Skin epidermis (tissue), 12 donors: ENCODE results near the gene PGAP1.
A peak's percentile ranks its signal among the peaks of the same experiment; 100 is the strongest.

Experiments used
- H3K27ac ChIP-seq, 21 experiments: fragments of 200-600 bp; sonication (generic) in 11 of 21; one replicate each; pipeline ENCODE4 v1.5.0; 2020; ENCODE audit warnings: mild to moderate bottlenecking in 3 of 21, inconsistent platforms in 2 of 21, moderate library complexity in 2 of 21
- H3K4me3 ChIP-seq, 7 experiments: fragments of 200-600 bp; sonication (generic) in 2 of 7; one replicate each; pipeline ENCODE4 v1.5.0; 2020; ENCODE audit warnings: inconsistent platforms in 2 of 7, mild to moderate bottlenecking in 2 of 7, moderate library complexity in 1 of 7

The PGAP1 gene

DNA sequence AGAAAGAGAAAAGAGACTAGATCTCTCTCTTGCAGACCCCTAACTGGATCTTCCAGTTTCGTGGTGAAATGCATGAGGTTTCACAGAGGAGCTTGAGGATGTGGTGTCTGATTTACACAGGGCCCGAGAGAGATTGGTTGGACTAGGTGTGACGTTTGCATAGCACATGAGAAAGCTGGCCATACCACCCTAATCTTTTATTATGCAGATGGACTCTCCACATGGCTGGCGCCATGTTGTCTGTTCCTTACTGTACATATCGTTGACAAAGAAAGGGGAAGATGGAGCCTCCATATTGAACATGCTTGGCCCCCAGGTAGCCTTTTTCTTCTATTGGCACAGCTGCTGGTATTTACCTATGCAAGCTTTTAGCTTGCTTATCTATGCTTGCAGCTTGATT, 27.5 kb upstream of the PGAP1 start:
- no peak overlapping the region for H3K4me3 ChIP-seq

DNA sequence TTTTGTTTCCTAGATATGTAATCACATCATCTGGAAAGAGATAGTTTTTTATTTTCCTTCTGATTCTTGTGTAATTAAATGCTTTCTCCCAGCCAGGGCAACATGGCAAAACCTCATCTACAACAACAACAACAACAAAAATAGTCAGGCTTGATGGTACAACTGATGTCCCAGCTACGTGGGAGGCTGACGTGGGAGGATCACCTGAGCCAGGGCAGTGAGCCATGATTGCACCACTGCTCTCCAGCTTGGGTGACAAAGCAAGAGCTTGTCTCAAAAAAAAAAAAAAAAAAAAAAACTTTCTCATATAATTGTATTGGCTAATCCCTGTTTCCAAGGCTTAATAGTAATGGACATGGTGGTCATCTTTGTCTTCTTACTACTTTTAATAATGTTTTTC, 26.4 kb upstream of the PGAP1 start:
- Histone ChIP-seq H3K4me3 (no peak overlapping the region), H3K27ac (no peak overlapping the region)

More for the DNA sequence above, 27.5 kb upstream of the PGAP1 start:
- H3K27ac ChIP-seq = no peak overlapping the region

DNA sequence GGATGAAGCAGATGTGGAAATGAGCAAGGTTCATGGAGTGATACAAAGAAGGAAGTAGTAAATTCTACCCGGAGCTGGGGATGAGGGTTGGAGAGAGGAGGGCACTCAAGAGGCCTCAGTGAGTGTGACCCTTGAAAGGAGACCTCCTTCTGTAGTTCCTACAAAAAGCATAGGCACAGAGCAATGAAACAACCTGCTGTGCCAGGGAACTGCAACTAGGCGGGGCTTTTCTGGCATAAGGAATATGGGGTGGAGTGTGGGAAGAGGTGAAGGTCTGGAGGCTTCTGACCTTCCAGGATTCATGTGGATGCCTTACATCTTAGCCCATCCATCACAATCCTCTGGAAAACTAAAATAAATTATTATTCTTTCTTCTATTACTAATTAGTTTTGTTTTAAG, 25.5 kb upstream of the PGAP1 start:
- H3K4me3 ChIP-seq = no peak overlapping the region
- H3K27ac ChIP-seq = no peak overlapping the region

DNA sequence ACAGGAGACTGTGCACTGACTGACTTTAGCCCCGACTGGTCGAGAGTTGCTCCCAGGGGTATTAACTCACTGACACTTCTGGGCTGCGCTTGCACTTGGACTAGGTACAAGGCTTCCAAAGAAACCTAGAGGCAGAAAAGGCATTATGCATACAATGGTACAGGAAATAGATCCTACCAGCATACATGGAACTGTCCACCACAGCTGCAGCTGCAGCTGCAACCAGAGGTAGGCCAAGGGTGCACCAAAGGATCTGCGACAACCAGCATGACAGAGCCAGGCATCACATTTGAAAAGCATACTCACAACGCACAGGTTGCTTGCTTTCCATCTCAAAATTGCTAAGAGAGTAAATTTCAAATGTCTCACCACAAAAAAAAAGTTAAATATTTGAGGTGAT, 22.6 kb upstream of the PGAP1 start:
- H3K27ac ChIP-seq = no peak overlapping the region
- H3K4me3 ChIP-seq = no peak overlapping the region

DNA sequence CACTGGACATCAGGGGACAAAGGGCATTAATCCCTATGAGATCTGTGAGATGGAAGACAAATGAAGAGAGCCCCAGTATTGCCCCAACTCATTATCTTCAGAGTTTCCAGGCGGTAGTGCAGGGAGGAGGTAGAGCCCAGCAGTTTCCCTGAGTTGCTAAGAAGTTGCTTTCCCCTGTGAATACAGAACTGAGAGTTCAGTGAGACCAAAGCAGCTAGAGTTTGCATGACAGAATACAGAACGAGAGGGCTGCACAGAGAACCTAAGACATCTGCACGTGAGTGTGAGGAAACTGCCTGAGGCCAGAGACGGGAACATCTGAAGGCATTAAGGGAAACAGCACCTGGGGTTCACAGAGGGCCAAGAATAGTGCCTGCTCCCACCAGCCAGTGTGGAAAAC, 18.1 kb upstream of the PGAP1 start:
- H3K27ac ChIP-seq = no peak overlapping the region
- no peak overlapping the region for H3K4me3 ChIP-seq

DNA sequence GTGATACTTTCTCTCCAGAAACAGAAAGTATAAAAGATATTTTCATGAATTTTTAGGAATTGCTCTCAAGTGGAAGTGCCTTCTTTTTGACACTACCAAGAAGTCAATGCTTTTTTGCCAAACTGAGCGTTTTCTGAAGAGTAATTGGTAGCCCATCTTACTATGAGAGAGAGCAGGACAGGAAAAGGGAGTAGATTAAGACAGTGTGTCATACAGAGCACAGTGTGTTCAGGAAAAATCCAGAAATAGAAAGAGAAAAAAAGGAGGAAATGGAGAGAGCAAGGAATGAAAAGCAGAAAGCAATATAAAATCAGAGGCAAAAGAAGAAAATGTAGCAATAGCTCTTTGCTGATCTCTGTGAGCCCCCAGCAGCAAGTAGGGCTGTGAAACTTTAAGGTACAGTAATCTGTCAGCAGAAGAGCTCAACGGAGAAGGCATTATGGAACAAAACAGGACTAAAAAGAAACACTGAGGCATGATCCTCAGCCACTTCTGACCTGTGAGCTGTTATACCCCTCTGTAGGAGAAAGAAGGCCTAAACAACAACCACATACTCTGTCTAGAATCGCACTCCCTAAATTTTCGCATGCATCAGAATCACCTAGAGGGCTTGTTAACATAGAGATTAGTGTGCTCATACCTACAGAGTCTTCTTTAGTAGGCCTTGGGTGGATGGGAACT, 15.0 kb upstream of the PGAP1 start:
- Histone ChIP-seq H3K4me3 (no peak overlapping the region), H3K27ac (no peak overlapping the region)

DNA sequence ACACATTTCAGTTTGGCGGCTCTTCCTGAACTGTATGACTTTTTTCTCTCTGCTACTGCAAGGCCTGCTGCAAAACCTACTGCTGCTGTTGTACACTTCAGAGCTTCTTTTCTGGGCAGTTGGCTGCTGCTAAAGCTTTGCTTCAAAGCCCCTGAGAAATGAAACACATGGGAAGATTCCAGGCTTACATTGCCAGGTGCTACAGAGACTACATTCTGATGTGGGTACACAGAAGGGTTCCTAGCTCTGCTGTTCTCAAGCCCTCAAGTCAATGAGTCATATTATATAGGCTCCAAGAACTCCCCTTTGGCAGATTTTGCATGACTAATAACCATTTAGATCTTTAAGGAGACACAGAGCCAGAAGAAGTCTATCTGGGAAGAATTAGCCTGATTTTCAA, 12.9 kb upstream of the PGAP1 start:
- no peak overlapping the region for H3K27ac ChIP-seq
- H3K4me3 ChIP-seq = no peak overlapping the region

DNA sequence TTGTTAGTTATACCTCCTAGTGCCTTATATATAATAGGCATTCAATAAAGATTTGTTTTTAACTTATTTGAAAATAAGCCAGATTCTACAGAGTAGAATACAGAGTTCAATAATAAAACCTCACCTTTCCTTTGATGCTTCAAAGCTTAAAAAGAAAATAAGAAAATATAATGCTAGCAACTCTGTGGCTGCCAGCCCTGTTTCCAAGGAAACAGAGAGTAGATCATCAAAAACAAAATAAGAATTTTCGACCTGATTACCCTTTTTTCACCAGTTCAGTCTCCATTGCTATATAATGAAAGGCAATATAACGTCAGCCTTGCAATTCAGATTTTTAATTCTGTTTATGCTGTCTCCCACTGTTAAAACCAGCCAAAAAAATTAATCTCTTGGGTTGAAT, 8.9 kb upstream of the PGAP1 start:
- Histone ChIP-seq H3K27ac (no peak overlapping the region), H3K4me3 (no peak overlapping the region)

DNA sequence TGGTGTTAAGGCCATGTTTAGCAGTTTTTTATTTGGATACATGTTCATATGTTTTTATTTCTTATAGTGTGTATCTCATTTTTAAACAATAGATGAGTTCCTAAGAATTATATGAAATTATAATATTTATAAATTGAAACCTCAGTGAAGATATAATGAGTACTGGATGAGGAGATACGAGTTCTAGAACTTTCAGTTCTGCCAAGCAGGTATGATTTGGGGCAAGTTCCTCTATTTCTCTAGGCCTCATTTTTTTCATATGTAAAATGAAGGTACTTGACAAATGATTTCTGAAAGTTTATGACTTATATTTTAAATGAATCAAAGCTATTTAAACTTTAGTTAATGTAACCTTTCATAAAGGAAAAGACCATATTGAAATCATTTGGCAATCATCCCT, 8.2 kb upstream of the PGAP1 start:
- H3K27ac ChIP-seq = no peak overlapping the region
- no peak overlapping the region for H3K4me3 ChIP-seq

DNA sequence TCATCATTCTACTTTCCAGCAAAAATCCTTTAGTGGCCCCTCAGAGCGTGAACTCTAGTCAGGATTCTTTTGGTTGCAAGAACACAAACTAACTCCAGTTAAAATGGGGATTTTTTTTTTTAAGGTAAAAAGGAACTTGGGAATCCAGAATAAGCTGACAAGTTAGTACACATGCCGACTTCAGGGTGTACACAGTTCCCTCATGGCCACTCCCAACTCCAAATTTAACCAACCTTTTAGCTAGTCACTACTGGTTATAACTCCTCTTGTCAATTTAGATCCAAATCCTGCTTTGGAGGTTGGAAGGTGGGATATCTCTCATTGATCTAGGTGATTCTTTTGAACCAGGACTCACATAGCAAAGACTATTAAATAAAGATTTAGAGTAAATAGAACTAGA, 5.0 kb upstream of the PGAP1 start:
- Histone ChIP-seq H3K4me3 (no peak overlapping the region), H3K27ac (peak overlapping the region in 4 of 21 experiments; percentile 3 to 60 (median 25))

DNA sequence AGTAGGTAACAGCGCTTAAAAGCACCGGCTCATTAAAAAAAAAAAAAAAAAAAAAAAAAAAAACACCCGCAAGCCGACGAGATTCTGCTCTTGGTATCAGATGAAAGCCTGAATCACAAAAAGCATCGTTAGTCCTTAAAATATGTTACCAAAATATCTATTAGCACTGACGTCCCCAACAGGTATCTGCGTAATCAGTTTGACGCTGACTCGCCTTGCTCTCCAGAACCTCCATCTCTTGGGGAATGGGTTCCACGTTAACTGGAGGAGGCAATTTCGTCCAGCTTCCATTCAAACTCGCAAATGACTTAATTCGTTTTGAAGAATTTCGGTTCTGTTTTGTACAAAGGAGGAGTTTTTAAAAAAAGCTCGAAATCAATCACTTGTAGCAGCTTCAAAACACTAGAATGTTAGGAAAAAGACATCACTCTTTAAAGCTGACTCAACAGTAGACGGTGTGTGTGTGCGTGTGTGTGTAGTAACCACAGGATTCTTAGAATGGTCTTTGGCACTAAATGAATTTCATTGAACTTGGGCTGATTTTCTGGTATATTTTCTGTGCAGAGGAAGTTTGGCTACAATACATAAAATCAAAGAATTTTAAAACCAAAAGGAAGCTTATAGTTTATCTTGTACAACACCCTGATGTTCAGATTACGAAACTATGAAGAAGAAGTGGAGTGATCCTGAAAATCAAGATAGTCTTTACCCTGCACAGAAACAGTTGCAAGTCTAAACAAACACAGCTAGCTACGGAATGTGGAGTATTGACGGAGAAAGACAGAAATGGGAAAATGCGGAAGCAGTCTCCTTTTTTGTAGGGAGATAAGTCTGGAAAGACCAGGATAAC, 1.1 kb upstream of the PGAP1 start:
- Histone ChIP-seq H3K27ac (peak overlapping the region in 20 of 21 experiments; percentile 70 to 94 (median 88)), H3K4me3 (peak overlapping the region; percentile 54 to 87 (median 76))

DNA sequence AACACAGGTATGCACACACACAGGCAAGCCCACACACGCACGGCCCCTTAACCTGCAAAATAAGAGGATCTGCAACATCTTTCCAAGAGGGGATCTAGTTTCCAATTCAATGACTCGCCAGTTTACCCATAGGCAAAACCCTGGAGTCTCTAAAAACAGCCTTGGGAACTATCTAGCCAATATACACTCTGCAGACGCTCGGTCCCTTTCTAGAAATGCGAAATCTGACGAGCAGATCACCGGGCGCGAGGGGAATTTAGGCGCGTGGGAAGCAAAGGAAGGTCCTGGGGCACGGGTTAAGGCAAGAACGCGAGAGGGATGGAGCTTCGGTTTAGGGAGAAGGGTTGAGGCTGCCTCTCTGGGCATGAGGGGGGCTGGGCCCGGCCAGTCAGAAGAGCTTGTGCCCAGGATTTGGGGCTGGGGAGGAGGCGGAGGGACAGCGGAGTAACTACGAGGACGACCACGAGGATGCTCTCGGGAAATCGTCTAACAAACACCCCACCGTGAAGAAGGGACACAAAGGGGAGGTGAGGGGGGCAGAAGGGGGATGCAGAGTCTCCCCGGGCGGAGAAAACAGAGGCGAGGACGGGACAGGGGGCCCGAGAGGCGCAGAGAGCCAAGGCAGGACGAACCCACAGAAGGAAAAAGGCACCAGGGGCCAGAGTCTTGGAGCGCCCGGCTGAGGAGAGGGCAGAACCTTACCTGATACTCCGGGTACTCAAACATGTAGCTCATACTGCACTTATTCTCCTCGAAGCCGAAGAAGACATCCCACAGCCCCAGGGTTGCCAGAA, 542 bp downstream of the PGAP1 start:
- Histone ChIP-seq H3K4me3 (peak overlapping the region; percentile 54 to 87 (median 76)), H3K27ac (peak overlapping the region; percentile 60 to 94 (median 87))

DNA sequence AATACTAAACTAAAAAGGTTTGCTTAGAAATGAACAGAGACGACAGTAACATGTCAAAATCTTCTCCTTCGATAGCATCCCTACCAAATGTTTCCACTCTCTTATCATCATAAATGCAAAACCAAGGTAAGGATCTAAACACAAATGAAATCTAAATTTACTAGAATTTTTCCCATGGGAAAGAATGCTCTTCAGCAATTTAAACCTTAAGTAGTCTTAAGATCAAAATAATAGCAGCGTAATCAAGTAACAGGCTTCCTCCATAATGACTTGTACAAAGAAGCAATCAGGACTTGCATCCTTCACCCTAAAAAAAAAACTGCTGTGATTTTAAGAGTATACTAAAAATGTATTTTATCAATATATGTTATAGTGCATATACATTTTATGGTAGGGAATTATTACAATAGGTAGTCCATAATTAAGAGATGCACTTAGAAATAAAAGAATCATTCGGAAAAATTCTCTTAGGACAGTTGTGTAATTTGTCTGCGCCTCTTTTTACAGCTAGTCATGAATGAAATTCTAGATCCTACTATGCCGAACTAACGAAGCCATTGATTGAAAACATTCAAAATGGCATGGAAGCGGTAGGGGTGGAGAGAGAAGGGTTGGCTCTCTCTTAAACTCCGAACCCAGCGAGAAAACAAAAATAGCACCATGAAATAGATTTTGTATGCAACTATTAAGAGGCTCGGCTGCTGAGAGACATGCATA, 1.3 kb downstream of the PGAP1 start:
- peak overlapping the region in 12 of 21 experiments; percentile 71 to 94 (median 88) for H3K27ac ChIP-seq
- H3K4me3 ChIP-seq = peak overlapping the region; percentile 54 to 87 (median 76)

DNA sequence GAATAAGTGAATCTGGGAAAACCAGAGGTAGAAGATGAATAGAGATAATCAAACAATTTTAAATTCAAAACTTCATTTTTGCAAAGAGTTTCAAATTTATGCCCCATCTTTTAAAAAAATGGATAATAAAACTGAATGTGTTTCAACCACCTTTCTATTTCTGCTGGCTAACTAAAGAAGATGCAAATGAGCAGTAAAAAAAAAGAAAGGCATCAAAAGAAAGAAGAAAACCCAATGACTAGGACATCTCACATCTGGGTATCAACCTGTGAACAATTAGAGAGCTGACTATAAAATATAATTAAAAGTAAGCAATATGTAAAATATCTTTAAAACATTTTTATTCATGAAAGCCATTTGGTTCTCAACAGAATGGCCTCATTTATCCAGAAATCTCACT, 2.5 kb downstream of the PGAP1 start:
- peak overlapping the region in 1 of 7 experiments; percentile 82 for H3K4me3 ChIP-seq
- H3K27ac ChIP-seq = no peak overlapping the region

DNA sequence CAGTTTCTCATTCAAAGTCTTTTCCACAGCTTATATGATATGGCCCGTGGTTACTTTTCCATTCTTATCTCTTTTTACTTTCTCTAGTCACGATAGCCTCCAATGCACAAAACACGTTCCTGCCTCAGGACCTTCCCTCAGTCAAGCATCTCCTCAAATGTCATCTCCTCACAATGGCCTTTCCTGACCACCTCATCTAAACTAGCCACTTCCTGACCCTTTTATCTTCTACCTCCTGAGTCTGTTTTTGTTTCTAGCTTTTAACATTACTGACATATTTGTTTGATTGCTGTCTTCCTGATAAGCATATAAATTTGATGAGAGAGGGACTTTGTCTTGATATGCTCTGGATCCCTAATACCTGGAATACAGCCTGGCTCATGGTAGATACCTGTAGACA, 7.6 kb downstream of the PGAP1 start:
- H3K27ac ChIP-seq = no peak overlapping the region

DNA sequence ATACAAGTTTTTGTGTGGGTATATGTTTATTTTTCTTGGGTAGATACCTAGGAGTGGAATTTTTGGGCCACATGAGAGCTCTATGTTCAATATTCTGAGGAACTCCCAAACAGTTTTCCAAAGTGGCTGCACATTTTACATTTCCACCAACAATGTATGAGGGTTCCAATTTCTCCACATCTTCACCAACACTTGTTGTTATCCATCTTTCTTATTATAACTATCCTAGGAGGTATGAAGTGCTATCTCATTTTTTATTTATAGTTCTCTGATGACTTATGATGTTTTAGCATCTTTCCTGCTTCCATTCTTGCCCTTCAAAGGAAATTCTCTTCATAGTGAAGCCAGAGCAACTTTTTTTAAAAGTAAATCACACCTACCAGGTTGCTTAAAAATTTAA, 8.7 kb downstream of the PGAP1 start:
- H3K27ac ChIP-seq = no peak overlapping the region
- no peak overlapping the region for H3K4me3 ChIP-seq

More for the DNA sequence above, 7.6 kb downstream of the PGAP1 start:
- no peak overlapping the region for H3K4me3 ChIP-seq

DNA sequence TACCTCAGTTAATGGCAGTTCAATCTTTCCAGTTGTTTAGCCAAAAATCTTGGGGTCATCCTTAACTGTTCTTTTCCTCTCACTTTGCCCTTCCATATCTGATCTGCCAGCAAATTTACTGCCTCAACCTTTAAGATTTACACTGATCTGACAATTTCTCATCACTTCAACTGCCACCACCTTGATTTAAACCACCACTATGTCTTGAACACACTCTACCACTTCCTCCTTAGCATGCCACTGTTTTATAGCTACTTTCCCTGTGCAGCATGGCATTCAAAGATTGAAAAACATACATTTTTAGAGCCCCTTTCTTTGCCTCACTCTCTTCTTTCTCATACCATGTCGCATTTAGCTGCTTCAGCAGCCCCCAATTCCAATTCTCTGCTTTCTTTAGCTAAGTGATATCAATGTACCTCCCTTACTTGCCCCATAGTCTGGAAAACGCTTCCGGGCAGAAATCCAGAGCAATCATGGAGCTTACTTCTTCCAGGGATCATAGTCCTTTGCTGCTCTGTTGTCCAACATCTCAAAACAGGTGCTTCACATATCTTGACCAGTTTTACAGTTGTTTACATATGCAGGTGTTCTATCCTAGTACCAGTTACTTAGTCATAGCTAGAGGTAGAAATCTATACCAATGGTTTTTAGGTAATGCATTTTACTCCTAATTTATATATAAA, 10.9 kb downstream of the PGAP1 start:
- Histone ChIP-seq H3K27ac (peak overlapping the region in 6 of 21 experiments; percentile 0 to 73 (median 47)), H3K4me3 (no peak overlapping the region)

DNA sequence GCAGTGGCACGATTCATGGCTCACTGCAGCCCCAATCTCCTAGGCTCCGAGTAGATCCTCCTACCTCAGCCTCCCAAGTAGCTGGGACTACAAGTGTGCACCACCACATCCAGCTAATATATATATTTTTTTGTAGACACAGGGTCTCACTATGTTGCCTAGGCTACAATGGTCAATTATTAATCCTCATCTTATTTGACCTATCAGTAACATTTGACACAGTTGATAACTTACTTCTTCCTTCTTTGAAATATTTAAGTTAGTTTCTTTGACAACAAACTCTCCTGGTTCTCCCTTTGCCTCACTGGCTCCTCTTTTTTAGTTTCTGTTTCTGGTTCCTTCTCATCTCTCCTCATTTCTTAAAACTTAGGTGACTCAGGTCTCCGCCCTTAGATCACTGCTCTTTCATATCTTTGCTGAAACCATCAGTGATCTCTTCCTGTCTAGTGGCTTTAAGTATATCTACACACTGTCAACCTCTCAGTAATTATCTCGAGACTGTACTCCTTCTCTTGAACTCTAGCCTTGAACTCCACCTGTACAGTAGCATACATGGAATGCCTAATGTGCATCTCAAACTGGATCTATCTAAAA, 11.5 kb downstream of the PGAP1 start:
- H3K4me3 ChIP-seq = no peak overlapping the region
- H3K27ac ChIP-seq = peak overlapping the region in 6 of 21 experiments; percentile 0 to 73 (median 48)

DNA sequence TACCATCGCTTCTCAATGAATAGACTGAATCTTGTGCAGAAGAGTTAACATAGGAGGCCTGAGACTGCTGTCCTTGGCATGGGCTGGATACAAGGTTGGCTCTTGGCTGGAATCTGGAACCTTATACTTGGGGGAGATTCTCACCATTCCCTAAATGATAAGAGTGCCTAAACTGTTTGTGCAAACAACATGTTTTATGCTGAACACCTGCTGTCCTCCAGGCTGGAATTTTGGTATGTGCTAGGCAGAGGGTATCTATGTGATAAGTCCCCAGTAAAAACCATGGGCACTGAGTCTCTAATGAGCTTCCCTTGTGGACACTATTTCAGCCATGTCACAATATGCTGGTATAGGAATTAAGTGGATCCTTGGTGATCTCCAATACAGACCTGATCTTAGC, 12.8 kb downstream of the PGAP1 start:
- H3K27ac ChIP-seq = no peak overlapping the region
- H3K4me3 ChIP-seq = no peak overlapping the region
